Lower lobe of right lung (tissue), 2 donors: ENCODE results near the gene CDKAL1. TPM values are rescaled to one million over a fixed set of nuclear protein-coding genes. Genes with fewer than 3 reads are reported as not detected.

Experiments used
- ATAC-seq, 2 donors: fragments of 200-7000 bp; cut with Tn5 transposase; one replicate each; pipeline ENCODE4 v1.9.1; 2020 to 2022; ENCODE audit warnings: mild to moderate bottlenecking in 2 of 2, moderate library complexity in 2 of 2
- DNase-seq: peaks from one replicate; pipeline ENCODE4 v3.0.0-alpha.2; 2020
- H3K27ac ChIP-seq: fragments of 200-600 bp; one replicate; pipeline ENCODE4 v1.8.0; 2022
- H3K27me3 ChIP-seq: fragments of 200-600 bp; one replicate; pipeline ENCODE4 v1.8.0; 2022; ENCODE audit warnings: low read depth
- H3K36me3 ChIP-seq: fragments of 200-600 bp; one replicate; pipeline ENCODE4 v1.8.0; 2022; ENCODE audit warnings: mild to moderate bottlenecking
- H3K4me1 ChIP-seq: fragments of 200-600 bp; one replicate; pipeline ENCODE4 v1.8.0; 2022
- H3K4me3 ChIP-seq: fragments of 200-600 bp; one replicate; pipeline ENCODE4 v1.8.0; 2022; ENCODE audit warnings: mild to moderate bottlenecking
- H3K9me3 ChIP-seq: fragments of 200-600 bp; one replicate; pipeline ENCODE4 v1.8.0; 2022
- CTCF ChIP-seq: fragments of 200-600 bp; IDR thresholded peaks from one replicate; pipeline ENCODE4 v1.8.0; 2022; ENCODE audit warnings: antibody characterized with exemption, mild to moderate bottlenecking
- intact Hi-C: fragments of 100-400 bp; cut with DNase I; formaldehyde crosslinking; loops from one replicate; pipeline ENCODE4 v1.11.0; 2022
- total RNA-seq: library from RNA; stranded (reverse); fragmentation: NEBNext Ultra II Directional; extraction: Animal tissue kit (Norgen Biotek cat#: 25700); gene quantifications from one replicate; pipeline ENCODE4 v1.2.1, GENCODE V29; 2021
- donor health status: DM: no; HTN: yes; CAD: no; lungs with severe emphysema.

CDKAL1 gene
- total RNA-seq, 1 donor from 2014 or later: 16.0 TPM

- ATAC-seq: peak in 1 of 2 donors; percentile 67
- DNase-seq: no peak
- no peak overlapping the region for H3K4me3 ChIP-seq
- no peaks in the 10 kb centered on the region for H3K27me3 ChIP-seq
- H3K9me3 ChIP-seq: no peaks in the 10 kb centered on the region
- H3K36me3 ChIP-seq: no peaks in the 10 kb centered on the region
- intact Hi-C loops: no loop called here
- no peak overlapping the region for H3K27ac ChIP-seq
- H3K4me1 ChIP-seq: no peaks in the 10 kb centered on the region
- no peak for TF ChIP-seq CTCF
Observed at GRCh38 chr6:21046276-21046675, 512.0 kb downstream of the CDKAL1 start.

- intact Hi-C loops: no loop called here
- no peak for TF ChIP-seq CTCF
- no peak for ATAC-seq
Observed at GRCh38 chr6:21048047-21048446, 513.8 kb downstream of the CDKAL1 start.

GRCh38 chr6:21049148-21049547 is 514.9 kb downstream of the CDKAL1 start:
- Histone ChIP-seq H3K4me3 (no peak overlapping the region), H3K27me3 (no peaks in the 10 kb centered on the region), H3K9me3 (no peaks in the 10 kb centered on the region), H3K27ac (no peak overlapping the region), H3K36me3 (no peaks in the 10 kb centered on the region), H3K4me1 (no peaks in the 10 kb centered on the region)
- TF ChIP-seq CTCF: no peak
- no peak for ATAC-seq
- no peak for DNase-seq
- intact Hi-C loops: no loop called here

More at GRCh38 chr6:21048047-21048446, 513.8 kb downstream of the CDKAL1 start:
- Histone ChIP-seq H3K27ac (no peak overlapping the region), H3K36me3 (no peaks in the 10 kb centered on the region), H3K4me3 (no peak overlapping the region), H3K27me3 (no peaks in the 10 kb centered on the region), H3K9me3 (no peaks in the 10 kb centered on the region), H3K4me1 (no peaks in the 10 kb centered on the region)
- DNase-seq: no peak

DNA sequence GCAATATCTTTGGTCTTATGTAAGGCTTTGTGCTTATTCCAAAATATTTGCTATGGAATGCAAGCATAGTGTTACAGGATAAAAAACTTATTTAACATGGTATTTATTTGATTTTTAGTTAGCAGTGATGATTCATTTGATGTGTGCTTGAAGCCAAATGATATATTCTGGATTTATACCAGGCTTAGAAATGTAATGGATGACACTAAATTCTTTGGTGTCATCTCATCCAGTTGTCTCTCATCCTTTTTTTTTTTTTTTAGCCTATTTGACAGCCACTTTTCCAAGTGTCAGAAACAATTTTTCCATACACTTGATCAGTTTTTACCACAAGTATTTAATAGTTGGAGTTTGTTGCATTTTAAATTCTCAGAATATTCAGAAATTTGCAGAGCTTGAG is 515.3 kb downstream of the CDKAL1 start:
- no peak for TF ChIP-seq CTCF
- DNase-seq (no peak), ATAC-seq (no peak)
- Histone ChIP-seq H3K27me3 (no peaks in the 10 kb centered on the region), H3K9me3 (no peaks in the 10 kb centered on the region), H3K27ac (no peak overlapping the region), H3K4me3 (no peak overlapping the region), H3K4me1 (no peaks in the 10 kb centered on the region), H3K36me3 (no peaks in the 10 kb centered on the region)
- intact Hi-C loops: no loop called here

DNA sequence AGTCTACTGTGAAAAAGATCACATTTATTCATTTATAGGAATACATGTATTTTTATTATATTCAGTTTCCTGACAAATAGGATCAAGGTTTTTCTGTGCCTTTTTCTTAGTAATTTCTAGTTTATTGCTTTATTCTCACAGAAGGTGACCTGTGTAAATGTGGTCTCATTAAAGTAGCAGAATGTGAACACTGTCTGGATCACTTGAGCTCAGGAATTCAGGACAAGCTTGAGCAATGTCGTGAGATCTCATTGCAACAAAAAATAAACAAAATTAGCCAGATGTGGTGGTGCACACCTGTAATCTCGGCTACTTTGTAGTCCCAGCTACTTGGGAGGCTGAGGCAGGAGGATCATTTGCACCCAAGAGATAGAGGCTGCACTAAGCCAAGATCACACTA is 516.7 kb downstream of the CDKAL1 start:
- intact Hi-C loops: no loop called here
- no peak for ATAC-seq

More for the DNA sequence above, 516.7 kb downstream of the CDKAL1 start:
- H3K4me3 ChIP-seq: no peak overlapping the region
- no peak overlapping the region for H3K27ac ChIP-seq
- no peak for TF ChIP-seq CTCF
- no peaks in the 10 kb centered on the region for H3K36me3 ChIP-seq
- no peak for DNase-seq
- H3K27me3 ChIP-seq: no peaks in the 10 kb centered on the region
- H3K9me3 ChIP-seq: no peaks in the 10 kb centered on the region
- no peaks in the 10 kb centered on the region for H3K4me1 ChIP-seq
